ENCODE results near the gene PDE2A. TPM values are rescaled to one million over a fixed set of nuclear protein-coding genes. Genes with fewer than 3 reads are reported as not detected.

PDE2A gene
- total and polyA plus RNA-seq, 2 of the 4 experiments (the other 2 are of a cell fraction), result 0.02 TPM; not detected in 1

DNA sequence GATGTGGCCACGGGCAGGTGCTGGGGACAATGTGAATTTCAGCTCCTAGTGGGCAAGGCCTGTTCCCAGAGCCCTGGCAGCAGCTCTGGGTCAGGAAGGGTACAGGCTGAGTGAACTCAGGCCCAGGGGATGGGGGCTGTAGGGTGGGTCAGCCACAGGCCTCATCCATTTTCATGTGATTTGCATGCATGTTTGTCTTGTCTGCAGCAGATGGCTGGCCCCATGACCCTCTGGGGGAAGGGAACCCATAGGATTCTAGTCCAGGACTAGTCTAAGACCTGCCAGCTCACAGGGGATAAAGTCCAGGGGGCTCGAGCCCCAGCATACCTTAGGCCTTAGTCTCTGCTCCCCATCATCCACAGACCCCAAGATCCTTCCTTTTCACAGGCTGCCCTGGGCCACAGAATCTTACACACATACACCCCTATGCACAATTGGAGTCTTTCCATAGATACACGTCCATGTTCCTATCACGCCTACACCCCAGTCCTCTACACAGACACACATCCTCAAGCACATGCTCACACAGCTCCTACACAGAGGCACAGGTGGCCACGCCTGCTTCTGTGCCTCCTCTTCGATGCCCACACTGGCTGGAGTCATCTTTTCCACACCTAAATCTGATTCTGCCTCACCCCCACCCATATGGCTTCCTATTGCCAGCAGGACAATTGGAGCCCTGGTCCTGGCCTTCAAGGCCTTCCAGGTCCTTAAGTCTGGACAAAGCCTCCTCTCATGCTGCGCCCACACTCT lies 25.7 kb downstream of the PDE2A start:
- no peak overlapping the region for H2BK120ac ChIP-seq (ENCODE audit: low read depth, low read length)
- H3K9ac ChIP-seq (ENCODE audit: low read depth, low read length), result no peak overlapping the region
- H3K4me3 ChIP-seq (ENCODE audit: insufficient read depth, low read depth, low read length), result no peak overlapping the region
- TF ChIP-seq USF2 (IDR thresholded peaks at IDR 0.05; ENCODE audit: low read depth, low read length), result no peak
- no peak for TF ChIP-seq CHD1 (IDR thresholded peaks at IDR 0.05; ENCODE audit: low read depth, low read length)
- no peak for TF ChIP-seq MXI1 (IDR thresholded peaks at IDR 0.05; ENCODE audit: borderline replicate concordance, low read depth, low read length)
- TF ChIP-seq MAZ (IDR thresholded peaks at IDR 0.05; ENCODE audit: borderline replicate concordance, low read depth, low read length), result no peak
- TF ChIP-seq MAFK (IDR thresholded peaks at IDR 0.05; ENCODE audit: low read depth, low read length), result no peak
- TF ChIP-seq POLR2A (IDR thresholded peaks at IDR 0.05; ENCODE audit: low read depth, low read length), result no peak
- TF ChIP-seq RFX5 (IDR thresholded peaks at IDR 0.05; ENCODE audit: low read depth, low read length), result no peak
- TF ChIP-seq RAD21 (IDR thresholded peaks at IDR 0.05; ENCODE audit: low read length), result no peak
- TF ChIP-seq RCOR1 (IDR thresholded peaks at IDR 0.05; ENCODE audit: insufficient replicate concordance, low read length), result no peak
- TF ChIP-seq, protein P1, sequence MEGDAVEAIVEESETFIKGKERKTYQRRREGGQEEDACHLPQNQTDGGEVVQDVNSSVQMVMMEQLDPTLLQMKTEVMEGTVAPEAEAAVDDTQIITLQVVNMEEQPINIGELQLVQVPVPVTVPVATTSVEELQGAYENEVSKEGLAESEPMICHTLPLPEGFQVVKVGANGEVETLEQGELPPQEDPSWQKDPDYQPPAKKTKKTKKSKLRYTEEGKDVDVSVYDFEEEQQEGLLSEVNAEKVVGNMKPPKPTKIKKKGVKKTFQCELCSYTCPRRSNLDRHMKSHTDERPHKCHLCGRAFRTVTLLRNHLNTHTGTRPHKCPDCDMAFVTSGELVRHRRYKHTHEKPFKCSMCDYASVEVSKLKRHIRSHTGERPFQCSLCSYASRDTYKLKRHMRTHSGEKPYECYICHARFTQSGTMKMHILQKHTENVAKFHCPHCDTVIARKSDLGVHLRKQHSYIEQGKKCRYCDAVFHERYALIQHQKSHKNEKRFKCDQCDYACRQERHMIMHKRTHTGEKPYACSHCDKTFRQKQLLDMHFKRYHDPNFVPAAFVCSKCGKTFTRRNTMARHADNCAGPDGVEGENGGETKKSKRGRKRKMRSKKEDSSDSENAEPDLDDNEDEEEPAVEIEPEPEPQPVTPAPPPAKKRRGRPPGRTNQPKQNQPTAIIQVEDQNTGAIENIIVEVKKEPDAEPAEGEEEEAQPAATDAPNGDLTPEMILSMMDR (conservative IDR thresholded peaks at IDR 0.05; ENCODE audit: low read depth, low read length), result no peak
- TF ChIP-seq NFE2L2 (IDR thresholded peaks at IDR 0.05; ENCODE audit: low read depth, low read length), result no peak
- no peak for TF ChIP-seq FOS (IDR thresholded peaks at IDR 0.05; ENCODE audit: low read depth, low read length)
- no peak for TF ChIP-seq SMC3 (IDR thresholded peaks at IDR 0.05; ENCODE audit: low read depth, low read length)
- TF ChIP-seq ELK1 (IDR thresholded peaks at IDR 0.05; ENCODE audit: borderline replicate concordance, low read depth, low read length), result no peak
- no peak for TF ChIP-seq CEBPB (IDR thresholded peaks at IDR 0.05; ENCODE audit: low read depth, low read length)
- no peak for TF ChIP-seq BHLHE40 (IDR thresholded peaks at IDR 0.05; ENCODE audit: low read depth, low read length)
- H4K8ac ChIP-seq (ENCODE audit: low read depth in 2 of 2, low read length in 2 of 2), result no peak overlapping the region
- H3K23ac ChIP-seq (ENCODE audit: low read depth, low read length), result no peak overlapping the region
- no peak overlapping the region for H2AFZ ChIP-seq (replicated peaks; ENCODE audit: low read length, poor library complexity)
- H2AK9ac ChIP-seq (replicated peaks; ENCODE audit: low read depth, low read length, poor library complexity), result no peak overlapping the region
- H3K18ac ChIP-seq (ENCODE audit: low read depth, low read length), result no peak overlapping the region
- no peak overlapping the region for H3K27ac ChIP-seq (ENCODE audit: insufficient read depth, low read length)
- no peak overlapping the region for H4K5ac ChIP-seq (ENCODE audit: low read depth, low read length)
- no peaks in the 10 kb centered on the region for H4K20me1 ChIP-seq (ENCODE audit: insufficient read depth, low read length)
- H2BK5ac ChIP-seq (ENCODE audit: low read depth, low read length, poor library complexity, severe bottlenecking), result no peak overlapping the region
- DNase-seq (no peak), ATAC-seq (ENCODE audit: low read depth) (no peak)
- H3K36me3 ChIP-seq (ENCODE audit: control insufficient read depth, insufficient read depth, low read length), result no peaks in the 10 kb centered on the region
- BruUV-seq (replicated peaks), result no TSS peak
- H3K9me1 ChIP-seq (ENCODE audit: insufficient read depth, low read length), result no peaks in the 10 kb centered on the region
- WGBS, 2 experiments (ENCODE audit: extremely low coverage in 2 of 2, insufficient read length in 1 of 2), result 46% methylated on average over 6 of the region's 7 CpGs; no CpG with 5 or more reads in 1 of the 2 experiments
- H3K9me3 ChIP-seq (ENCODE audit: control insufficient read depth, insufficient read depth, low read length), result no peaks in the 10 kb centered on the region
- ChIA-PET POLR2A (ENCODE audit: unreplicated experiment) (no interaction called here), CTCF (no interaction called here)
- in situ Hi-C loops (cut with MboI; ENCODE audit: low sequenced_read_pairs) (loop anchor here (10.0 kb wide), 2 partner anchors 64 to 174 kb away; no protein-coding TSS in a partner anchor), dilution Hi-C loops (cut with HindIII; ENCODE audit: low sequenced_read_pairs, unreplicated experiment) (no loop called here), intact Hi-C loops (cut with micrococcal nuclease) (no loop called here)
- H2BK15ac ChIP-seq (ENCODE audit: low read depth, low read length), result no peak overlapping the region
- H3K4ac ChIP-seq (ENCODE audit: low read depth, low read length), result no peak overlapping the region
- no peak overlapping the region for H3K4me2 ChIP-seq (ENCODE audit: low read depth, low read length)
- H2BK20ac ChIP-seq (ENCODE audit: low read depth, low read length), result no peak overlapping the region
- H3K56ac ChIP-seq (ENCODE audit: extremely low read depth, insufficient read depth, low read length), result no peak overlapping the region
- H3K4me1 ChIP-seq (ENCODE audit: control insufficient read depth, insufficient read depth, low read length), result no peaks in the 10 kb centered on the region
- no peak overlapping the region for H4K91ac ChIP-seq (ENCODE audit: insufficient read depth, low read depth, low read length)
- peaks cover 61% of the 10 kb centered on the region for H3K27me3 ChIP-seq (ENCODE audit: control insufficient read depth, insufficient read depth, low read length)
- no peak overlapping the region for H2AK5ac ChIP-seq (ENCODE audit: low read depth, low read length)
- no peak overlapping the region for H3K14ac ChIP-seq (replicated peaks; ENCODE audit: low read depth, low read length)
- H3K79me1 ChIP-seq (ENCODE audit: low read depth in 1 of 2, low read length in 2 of 2), result no peaks in the 10 kb centered on the region

Measured in IMR-90 (cell line).